SKM-1 (cell line): ENCODE results near the gene PEX14.

ENCODE experiments used
- DNase-seq: peaks from one replicate; lab custom pipeline; 2025; ENCODE audit not compliant: unreplicated experiment; lab: John Stamatoyannopoulos, UW

Gene PEX14

DNA sequence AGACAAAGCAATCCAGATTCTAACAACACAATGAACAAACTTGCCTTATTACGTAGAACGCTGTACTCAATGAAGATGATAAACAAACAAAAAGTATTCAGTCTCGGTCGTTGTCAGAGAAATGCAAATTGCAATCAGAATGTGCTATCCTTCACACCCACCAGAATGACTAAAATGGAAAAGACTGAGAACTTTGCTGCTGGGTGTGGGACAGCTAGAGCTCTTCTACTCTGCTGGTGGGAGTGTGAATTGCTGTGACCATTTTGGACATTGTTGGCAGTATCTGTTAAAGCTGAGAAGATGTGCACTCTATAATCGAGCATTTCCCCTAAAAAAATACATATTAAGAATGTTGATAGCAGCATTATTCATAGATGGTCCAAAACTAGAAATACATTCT is 111.4 kb downstream of the PEX14 start:
- DNase-seq: no peak

DNA sequence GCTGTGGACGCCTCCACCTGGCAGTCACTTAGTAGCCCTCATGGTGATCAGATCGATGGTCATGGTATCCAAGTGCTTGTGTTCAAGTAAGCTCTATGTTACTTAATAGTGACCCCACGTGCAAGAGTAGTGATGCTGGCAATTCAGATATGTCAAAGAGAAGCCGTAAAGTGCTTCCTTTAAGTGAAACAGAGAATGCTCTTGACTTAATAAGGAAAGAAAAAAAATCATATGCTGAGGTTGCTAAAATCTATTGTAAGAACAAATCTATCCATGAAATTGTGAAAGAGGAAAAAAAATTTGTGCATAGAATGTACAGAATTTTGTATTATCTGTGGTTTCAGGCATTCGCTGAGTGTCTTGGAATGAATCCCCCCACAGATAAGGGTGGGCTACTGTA is 113.9 kb downstream of the PEX14 start:
- DNase-seq: no peak

DNA sequence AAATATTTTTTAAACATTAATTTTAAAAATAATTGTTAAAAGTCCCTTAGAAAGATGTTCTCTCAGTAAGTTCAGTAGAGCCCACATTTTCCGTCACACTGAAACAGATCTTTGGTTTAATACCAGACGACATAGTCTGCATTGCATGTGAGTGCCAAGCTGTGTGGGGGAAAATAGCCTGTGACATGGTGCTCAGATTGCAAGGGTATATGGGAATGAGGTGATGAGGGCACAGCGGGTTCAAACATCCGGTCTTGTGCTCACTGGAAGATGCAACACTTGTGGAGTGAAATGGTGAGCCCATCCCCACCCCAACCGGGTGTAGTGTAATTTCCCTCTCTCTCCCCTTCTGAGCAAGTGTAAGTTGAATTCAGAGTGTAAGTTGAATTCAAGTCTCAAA is 114.3 kb downstream of the PEX14 start:
- DNase-seq: no peak

DNA sequence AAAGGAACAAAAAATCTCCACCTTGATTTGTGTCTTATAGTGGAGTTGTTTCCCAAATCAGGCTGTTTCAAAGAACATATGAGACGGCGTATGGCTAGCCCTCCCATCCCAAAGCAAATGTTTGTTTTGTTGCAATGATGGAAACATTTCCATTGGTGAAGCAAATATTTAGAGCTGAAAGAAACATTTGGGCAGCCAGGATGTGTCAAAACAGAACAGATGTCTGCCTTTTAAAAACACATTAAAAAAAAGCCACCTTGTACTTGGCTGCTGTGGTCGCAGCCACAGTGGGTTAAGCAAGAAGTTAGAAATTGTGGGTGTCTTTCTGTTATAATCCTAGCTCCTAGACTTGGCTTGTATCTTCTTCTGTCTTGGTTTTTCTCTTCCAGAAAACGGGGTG is 116.3 kb downstream of the PEX14 start:
- DNase-seq: no peak

DNA sequence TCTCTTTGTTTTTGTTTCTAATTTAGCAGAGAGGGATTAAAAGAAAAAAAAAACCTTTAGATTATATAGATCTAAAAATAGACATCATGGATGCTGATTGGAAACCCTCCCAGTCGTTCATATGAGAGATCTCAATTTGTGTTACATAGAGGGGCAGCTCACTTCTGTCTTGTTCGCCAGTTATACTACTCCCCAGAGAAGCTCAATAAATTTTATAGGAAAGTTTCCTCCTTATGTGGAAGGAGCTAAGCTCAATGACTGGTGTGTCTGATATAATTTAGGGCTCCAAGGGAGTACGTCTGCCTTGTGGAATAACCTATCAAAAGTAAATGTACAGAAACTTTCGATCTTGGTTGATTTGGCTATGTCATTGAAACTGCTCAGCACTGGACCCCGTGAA is 117.6 kb downstream of the PEX14 start:
- no peak for DNase-seq

DNA sequence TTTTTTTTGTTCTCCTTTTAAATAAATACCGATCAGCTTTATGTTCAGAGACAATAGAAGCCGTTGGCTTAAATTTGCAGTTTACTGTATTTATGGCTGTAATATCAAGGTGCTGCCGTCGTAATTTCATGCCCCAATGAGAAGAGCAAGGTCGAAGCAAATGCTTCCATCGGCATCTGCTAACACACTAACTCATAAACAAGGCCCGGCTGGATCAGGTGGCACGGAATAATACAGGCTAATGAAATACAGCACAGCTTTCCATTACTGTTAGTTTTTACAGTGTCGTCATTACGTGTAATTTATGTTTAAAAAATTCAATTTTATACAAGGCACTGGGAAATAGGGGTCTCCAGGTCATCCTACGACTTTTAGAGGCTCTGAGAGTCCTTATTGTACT is 119.0 kb downstream of the PEX14 start:
- no peak for DNase-seq

DNA sequence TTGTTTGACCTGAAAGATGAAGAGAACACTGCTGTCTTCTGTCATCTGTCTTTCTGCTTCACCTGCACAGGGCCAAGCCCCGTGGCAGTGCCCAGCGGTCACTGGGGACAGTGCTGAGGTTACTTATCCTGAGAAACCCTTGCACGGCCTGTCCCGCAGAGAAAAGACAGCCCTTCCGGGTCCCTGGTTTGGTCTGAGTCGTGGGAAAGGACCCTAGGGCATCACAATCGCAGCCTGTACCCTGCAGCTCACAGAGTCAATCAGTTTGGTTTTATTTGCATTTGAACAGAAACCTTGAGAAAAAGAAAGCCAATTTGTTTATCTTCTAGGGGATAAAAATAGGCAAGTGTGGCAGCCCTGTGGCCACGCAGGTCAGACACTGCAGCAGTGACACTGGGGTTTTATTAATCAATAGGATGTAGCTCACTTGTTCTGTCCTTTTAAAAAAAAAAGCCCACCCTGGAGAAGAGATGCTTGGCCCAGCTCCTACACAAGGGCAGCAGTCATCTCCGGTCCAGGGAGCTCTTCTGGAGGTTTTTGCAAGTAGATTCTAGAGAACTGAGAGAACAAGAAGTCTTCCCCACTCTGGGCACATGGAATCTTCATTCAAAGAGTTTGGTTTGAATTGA is 120.0 kb downstream of the PEX14 start:
- DNase-seq: no peak

DNA sequence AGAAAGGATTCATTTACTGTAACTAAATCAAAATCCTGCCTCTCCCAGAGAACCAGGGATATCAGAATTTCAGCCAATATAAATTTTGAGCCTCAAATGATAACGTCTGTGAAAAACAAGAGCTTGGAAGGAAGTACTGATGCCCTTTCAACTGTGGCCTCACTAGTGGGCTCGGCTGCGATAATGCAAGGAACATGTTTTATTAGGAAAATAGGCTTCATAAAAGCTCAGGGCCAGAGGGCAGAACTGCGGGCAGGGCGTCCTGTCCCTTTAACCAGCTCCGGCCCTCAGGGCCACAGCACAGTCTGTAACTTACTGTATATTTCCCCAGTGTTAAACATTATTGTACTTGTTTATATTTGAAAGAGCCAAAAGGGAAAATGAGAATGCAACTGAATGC is 122.0 kb downstream of the PEX14 start:
- DNase-seq: no peak

DNA sequence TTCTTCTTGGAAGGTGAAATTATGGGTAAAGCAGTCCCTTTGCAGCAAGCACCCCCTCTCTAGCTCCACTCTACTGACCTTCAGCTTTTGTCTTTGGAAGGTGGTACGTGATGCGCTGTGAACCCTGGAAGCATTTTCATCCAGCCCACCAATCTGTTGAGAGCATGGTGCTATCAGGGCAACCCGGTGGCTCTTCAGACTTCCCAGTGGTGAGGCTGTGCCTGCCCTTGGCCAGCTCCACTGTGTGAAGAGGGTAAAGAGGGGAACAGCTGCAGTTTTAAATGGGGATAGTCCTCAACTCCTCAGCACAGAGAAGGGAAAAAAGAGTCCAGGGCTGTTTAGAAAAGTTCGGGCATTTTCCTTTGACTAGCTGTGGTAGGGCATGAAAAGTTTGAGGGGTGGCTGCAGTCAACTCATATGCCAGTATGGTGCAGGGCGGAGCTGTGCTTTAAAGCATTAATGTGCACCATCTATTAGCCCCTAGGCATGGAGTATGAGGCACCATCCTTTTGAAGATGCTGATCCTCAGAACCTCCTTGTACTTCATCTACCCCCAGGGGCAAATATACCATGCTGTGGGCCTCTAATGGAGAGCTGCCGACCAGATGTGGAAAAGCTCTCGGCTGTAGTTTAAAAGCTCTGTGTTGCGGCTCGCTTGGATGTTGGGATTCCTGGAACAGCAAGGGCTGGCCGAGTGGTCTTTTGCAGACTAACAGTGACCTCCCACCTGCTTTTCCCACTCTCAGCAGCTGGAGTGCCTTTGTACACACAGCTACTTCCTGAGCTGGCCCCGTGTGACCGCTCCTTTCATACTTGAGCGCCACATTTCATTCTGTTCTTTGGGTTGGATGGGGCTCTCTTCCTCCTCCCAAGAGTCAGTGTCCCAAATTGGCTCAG is 123.0 kb downstream of the PEX14 start:
- DNase-seq: no peak

DNA sequence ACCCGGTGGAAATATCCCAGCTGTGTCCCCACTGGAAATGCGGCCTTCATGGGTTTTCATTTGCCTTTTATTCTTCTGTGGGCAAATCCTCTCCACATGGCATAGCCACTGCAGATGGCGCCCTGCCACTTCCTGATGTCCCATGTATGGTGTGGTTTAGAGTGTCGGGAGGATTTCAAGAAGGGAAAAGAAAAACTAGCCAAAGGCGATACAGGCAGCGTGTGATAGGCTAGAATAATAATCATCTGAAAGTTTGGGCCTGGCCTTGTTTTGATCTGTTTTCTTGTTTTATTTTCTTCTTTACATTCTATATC is 123.6 kb downstream of the PEX14 start:
- no peak for DNase-seq

DNA sequence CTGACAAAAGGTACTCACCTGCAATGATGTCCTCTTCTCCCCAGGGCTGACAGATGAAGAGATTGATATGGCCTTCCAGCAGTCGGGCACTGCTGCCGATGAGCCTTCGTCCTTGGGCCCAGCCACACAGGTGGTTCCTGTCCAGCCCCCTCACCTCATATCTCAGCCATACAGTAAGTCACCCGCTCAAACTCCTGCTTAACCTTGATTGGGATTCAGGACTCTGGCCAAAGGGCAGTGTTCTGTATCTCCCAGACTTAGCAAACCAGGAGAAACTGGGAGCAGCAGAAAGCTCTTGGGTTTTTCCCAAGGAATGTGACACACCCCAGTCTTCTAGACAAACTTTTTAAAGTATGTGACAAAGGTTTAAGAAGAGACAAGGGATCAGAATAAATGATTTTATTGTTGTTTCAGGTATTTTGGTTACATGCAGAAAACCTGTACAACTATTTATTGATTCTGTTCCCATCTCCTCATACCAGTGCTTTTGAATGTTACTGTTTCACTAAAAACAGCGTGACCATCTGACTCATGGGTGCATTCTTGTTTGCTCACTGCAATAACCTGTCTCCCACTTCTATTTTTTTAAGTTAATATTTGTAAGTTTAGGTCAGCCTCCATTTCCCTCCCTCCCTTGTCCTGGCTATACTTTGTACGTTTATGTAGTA is 124.6 kb downstream of the PEX14 start:
- DNase-seq: no peak

DNA sequence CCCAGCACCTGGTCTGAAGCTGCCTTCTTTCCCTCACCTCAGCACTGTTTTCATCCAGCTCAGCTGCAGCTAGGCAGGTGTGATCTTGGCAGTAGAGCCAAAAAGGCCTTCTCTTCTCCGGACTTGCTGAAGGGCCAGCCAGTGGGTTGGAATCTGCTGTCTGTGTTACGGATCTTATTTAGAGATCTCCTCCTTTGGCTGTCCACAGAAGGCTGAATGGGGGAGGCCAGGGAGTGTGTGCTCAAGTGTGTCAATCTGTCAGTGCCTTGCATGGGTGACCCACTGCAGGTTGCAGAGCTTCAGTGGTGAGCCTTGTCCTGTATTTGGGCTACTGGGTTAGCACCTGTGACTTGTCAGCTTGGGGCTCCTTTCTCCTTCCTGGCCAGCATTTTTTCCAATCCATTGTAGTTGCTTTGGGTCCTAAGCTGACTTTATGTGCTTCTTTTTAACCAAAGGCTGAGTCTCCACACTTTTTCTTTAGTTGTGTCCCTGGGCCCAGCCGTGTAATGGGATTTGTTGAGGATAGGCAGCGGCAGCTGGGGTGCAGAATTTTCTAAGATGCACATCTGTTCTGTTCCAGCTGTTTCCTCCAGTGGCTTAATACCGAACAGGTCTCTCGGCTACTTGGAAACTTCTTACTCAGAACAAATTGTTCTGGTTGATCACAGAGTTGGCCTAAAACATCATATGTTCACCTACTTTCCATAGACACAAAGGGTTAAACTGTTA is 126.8 kb downstream of the PEX14 start:
- DNase-seq: no peak

DNA sequence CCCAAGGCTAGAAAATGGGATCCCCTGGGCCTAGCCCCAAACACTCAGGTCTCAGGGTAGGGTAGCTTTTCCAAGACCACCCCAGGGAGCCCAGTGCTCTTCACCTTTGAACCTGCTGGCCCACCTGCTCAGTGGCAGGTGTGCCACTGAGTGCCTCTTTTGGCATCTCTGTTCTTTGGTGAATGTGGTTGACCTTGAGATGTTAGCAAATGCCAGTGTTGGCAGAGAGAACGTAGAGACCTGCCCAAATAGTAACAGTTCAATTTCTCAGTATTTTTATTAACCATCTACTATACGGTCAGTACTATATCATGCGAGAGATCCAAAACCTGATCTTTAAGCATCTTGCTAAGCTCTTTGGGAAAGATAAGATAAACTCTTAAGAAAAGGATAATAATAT is 128.2 kb downstream of the PEX14 start:
- no peak for DNase-seq

DNA sequence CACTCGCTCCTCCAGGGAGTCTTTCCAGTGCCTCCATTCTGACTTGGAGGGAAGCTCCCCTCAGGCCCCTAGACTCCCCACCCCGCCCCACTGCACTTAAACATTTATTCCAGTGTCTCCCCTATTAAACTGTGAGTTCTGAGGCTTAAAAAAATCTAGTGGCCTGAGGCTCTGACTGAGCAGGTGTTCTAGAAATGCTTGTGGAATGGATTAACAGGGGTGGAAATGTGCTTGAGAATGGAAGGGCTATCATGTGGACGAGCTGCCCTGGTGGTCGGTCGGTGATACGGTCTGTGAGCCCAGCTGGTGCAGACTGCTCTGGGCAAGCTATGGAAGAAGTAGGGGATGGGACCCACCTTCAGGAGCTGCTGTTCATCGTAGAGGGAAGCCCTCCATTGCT is 130.2 kb downstream of the PEX14 start:
- DNase-seq: no peak

DNA sequence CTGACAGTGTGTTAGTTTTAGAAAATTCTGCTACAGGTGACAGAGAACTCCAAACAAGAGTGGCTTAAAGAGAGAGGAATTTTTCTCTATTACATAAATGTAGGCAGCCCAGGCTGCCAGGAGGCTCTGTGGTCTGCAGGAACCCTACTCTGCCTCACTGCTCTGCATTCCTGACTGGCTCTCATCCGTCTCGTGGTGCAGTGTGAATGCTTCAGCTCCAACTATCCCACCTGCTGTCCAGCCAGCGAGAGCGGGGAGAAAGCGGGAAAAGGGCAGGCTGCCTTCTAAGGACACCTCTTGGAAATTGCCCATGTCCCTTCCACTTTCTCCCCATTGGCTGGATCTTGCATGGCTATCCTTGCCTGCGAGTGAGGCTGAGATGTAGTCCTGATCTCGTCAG is 131.3 kb downstream of the PEX14 start:
- DNase-seq: no peak

DNA sequence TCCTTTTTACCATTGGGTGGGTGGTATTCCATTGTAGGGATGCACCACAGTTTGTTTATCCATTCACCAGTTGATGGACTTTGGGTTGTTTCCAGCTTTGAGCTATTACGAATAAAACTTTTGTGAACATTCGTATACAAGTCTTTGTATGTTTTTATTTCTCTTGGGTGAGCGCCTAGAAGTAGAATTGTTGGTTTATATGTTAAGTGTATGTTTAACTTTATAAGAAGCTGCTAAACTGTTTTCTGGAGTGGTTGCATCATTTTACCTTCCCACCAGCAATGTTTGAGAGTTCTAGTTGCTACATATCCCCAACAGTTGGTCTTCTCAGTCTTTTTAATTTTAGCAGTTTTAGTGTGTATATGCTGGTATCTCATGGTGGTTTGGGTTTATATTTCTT is 132.5 kb downstream of the PEX14 start:
- DNase-seq: no peak

DNA sequence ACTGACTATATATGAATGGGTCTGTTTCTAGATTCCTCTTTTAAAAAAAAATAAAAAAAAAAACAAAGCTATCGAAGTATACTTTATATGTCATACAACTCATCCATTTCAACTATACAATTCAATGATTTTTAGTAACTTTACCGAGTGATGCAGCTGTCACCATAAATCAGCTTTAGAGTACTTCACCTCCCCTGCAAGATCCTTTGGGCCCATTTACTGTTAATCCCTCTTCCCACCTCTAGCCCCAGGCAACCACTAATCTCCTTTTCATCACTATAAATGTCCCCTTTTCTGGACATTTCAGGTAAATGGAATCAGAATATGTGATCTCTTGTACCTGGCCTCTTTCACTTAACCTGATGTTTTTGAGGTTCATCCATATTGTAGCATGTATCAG is 133.9 kb downstream of the PEX14 start:
- no peak for DNase-seq

DNA sequence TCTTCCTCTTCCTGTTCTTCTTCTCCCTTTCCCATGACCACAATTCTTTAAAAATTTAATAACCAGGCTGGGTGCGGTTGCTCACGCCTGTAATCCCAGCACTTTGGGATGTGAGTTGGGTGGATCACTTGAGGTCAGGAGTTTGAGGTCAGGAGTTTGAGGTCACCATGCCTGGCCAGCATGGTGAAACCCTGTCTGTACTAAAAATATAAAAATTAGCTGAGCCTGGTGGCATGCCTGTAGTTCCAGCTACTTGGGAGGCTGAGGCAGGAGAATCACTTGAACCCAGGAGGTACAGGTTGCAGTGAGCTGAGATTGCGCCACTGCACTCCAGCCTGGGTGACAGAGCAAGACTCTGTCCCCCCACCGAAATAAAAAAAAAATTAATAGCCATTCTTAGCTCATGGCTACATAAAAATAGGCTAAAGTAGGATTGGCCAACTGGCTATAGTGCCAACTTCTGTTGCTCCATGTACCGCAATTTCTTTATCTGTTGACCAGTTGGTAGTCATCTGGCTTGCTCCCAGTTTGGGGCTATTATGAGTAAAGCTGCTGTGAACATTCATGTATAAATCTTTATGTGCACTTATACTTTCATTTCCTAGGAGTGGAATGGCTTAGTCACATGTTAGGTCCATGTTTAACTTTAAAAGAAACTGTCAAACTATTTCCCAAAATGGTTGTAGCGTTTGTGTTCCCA is 136.3 kb downstream of the PEX14 start:
- DNase-seq: no peak

DNA sequence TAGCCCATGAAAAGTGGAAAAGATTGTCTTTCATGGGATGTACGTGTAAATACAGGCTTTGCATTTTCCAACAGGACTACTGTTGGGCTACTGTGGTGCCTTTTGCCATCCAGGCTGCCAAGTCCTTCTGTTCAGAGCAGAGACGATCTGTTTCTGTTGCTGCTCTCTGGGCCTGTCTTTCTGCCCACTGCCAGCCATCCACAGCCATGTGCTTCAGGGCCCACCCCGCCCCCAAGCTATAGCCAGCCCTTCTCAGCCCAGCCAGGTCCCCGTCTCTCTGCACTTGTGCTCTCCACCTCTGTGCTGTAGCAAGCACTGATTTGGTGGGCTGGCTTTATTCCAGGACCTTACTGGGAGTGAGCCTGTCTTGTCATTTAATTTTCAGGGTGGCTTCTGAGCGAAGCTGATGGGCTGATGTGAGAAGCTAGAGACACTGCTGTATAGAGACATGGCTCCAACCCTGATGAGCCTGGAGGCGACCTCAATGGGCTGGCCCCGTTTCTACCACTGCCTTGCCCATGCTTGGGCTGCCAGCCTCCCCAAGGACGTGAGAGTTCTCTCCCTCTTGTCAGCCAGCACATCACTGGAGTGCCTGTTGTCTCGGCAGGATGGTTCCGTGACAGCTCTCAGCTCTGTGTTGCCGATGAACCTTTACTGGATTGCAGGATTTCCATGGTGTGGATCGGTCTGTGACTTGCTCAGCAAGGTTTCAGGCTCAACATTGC is 137.8 kb downstream of the PEX14 start:
- DNase-seq: no peak

DNA sequence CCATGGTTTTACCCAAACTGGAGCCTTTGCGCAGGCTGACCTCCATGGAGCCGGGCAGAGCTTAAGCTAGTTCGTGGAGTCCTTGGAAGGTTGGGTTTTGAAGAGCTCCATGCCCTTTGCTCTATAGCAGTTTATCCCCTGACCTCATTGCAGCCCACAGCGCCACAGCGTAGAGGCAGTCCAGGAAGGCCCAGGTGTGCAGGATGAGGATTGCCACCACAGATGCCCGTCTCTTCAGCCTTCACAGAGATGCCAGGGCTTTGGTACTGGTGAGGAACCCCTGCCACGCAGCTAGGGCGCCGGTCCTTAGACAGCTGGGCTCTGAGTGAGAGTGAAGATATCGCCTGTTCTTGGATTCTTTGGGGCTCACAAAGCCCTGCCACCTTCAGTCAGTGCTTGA is 138.6 kb downstream of the PEX14 start:
- no peak for DNase-seq
